GM12892 (cell line): ENCODE measurements around the gene KDM8.

Experiments used
- POLR2A ChIP-seq: IDR thresholded peaks from 2 replicates; pipeline ENCODE4 v1.6.1; 2011; ENCODE audit warnings: low read depth, low read length, control low read depth
- POLR2AphosphoS5 ChIP-seq: IDR thresholded peaks from 2 replicates; pipeline ENCODE4 v1.6.1; 2011; ENCODE audit warnings: low read depth, low read length, control low read depth
- TAF1 ChIP-seq: IDR thresholded peaks from 2 replicates; pipeline ENCODE4 v1.6.1; 2011; ENCODE audit warnings: low read depth, mild to moderate bottlenecking, control low read depth, low read length, borderline replicate concordance

DNA sequence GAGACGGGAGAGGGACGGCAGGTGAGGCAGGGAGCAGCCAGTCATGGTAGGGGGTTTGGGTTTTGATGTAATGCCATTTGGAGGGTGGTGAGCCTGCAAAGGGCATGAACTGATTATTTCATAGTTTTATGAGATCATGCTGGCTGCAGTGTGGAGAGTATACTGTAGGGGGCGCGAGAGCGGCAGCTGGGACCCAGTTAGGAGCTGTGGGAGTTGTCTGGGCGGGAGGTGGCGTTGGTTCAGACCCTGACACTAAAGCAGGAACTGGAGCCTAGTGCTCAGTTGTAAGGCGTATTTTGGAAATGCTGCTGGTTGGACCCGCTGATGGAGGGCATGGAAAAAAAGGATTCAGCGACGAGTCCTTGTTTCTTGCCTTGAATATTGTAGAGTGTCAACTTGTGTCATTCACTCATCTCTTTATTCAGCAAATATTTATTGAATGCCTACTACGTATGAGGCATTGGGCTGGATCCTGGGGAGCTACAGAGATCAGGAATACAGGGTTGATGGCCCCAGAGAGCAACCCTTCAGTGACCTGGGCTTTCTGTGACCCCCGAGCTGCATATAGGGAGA, 23.7 kb upstream of the KDM8 start:
- TF ChIP-seq POLR2AphosphoS5 = no peak
- TF ChIP-seq POLR2A = no peak
- TF ChIP-seq TAF1 = no peak
